ENCODE data around the gene GRM7. TPM values are rescaled to one million over a fixed set of nuclear protein-coding genes. Genes with fewer than 3 reads are reported as not detected.

The GRM7 gene
- total RNA-seq, 1 experiment from 2014 or later = 0.28 TPM

- no peak overlapping the region for H2BK120ac ChIP-seq (ENCODE audit: low read depth, low read length, poor library complexity, severe bottlenecking)
- H4K91ac ChIP-seq (ENCODE audit: insufficient read length, low read depth, low read length) = no peak overlapping the region
- H3K23me2 ChIP-seq (ENCODE audit: insufficient read length, low read depth, low read length, poor library complexity, severe bottlenecking) = no peaks in the 10 kb centered on the region
- H3K56ac ChIP-seq (ENCODE audit: insufficient read length, low read depth, low read length) = no peak overlapping the region
- no peaks in the 10 kb centered on the region for H3K27me3 ChIP-seq (ENCODE audit: insufficient read depth, low read length)
- H2BK20ac ChIP-seq (ENCODE audit: low read depth, low read length, poor library complexity, severe bottlenecking) = no peak overlapping the region
- no peak overlapping the region for H3K27ac Mint-ChIP-seq
- H3K4me3 Mint-ChIP-seq = no peak overlapping the region
- H2BK12ac ChIP-seq (ENCODE audit: insufficient read length, low read depth, low read length) = no peak overlapping the region
- H3K9ac ChIP-seq (ENCODE audit: extremely low read depth, insufficient read length, low read length) = no peak overlapping the region
- no peak overlapping the region for H2BK15ac ChIP-seq (ENCODE audit: low read depth, low read length)
- H4K20me1 ChIP-seq (ENCODE audit: control insufficient read depth, insufficient read depth, insufficient read length) = no peaks in the 10 kb centered on the region
- H3K4me1 Mint-ChIP-seq = peaks cover 8 to 15% of the 10 kb centered on the region in 2 experiments; a peak in 3 of 4 replicates
- H3K4me1 ChIP-seq (ENCODE audit: insufficient read depth, low read length) = no peaks in the 10 kb centered on the region
- no peaks in the 10 kb centered on the region for H3K79me1 ChIP-seq (ENCODE audit: insufficient read depth, low read depth, low read length, poor library complexity, severe bottlenecking)
- no peak overlapping the region for H4K5ac ChIP-seq (ENCODE audit: insufficient read length, low read depth, low read length)
- H3K79me2 ChIP-seq (ENCODE audit: insufficient read depth, low read length) = no peaks in the 10 kb centered on the region
- peaks cover 14 to 21% of the 10 kb centered on the region in 2 experiments for H3K9me3 Mint-ChIP-seq
- H3K18ac ChIP-seq (ENCODE audit: insufficient read length, low read depth, low read length) = no peak overlapping the region
- no peak overlapping the region for H2BK5ac ChIP-seq (ENCODE audit: insufficient read length, low read length)
- H3K9me3 ChIP-seq (ENCODE audit: control insufficient read depth, low read depth, low read length) = no peaks in the 10 kb centered on the region
- H3K36me3 Mint-ChIP-seq (ENCODE audit: insufficient read depth in 1 of 3, low read depth in 3 of 3) = peaks cover 9 to 17% (median 13%) of the 10 kb centered on the region in 3 experiments; a peak in 6 of 7 replicates
- no peak overlapping the region for H3K4me2 ChIP-seq (ENCODE audit: insufficient read depth, insufficient read length, low read length)
- H3K23ac ChIP-seq (ENCODE audit: insufficient read length, low read depth, low read length) = no peak overlapping the region
- no peak overlapping the region for H3K4ac ChIP-seq (ENCODE audit: low read depth, low read length)
- no peak overlapping the region for H3T11ph ChIP-seq (ENCODE audit: low read length)
- TF ChIP-seq, protein P1, sequence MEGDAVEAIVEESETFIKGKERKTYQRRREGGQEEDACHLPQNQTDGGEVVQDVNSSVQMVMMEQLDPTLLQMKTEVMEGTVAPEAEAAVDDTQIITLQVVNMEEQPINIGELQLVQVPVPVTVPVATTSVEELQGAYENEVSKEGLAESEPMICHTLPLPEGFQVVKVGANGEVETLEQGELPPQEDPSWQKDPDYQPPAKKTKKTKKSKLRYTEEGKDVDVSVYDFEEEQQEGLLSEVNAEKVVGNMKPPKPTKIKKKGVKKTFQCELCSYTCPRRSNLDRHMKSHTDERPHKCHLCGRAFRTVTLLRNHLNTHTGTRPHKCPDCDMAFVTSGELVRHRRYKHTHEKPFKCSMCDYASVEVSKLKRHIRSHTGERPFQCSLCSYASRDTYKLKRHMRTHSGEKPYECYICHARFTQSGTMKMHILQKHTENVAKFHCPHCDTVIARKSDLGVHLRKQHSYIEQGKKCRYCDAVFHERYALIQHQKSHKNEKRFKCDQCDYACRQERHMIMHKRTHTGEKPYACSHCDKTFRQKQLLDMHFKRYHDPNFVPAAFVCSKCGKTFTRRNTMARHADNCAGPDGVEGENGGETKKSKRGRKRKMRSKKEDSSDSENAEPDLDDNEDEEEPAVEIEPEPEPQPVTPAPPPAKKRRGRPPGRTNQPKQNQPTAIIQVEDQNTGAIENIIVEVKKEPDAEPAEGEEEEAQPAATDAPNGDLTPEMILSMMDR (conservative IDR thresholded peaks at IDR 0.05) = no peak
- no peak overlapping the region for H2AFZ ChIP-seq (ENCODE audit: low read length)
- no peak overlapping the region for H3K14ac ChIP-seq (ENCODE audit: insufficient read depth, low read length)
- no peak overlapping the region for H4K8ac ChIP-seq (replicated peaks; ENCODE audit: insufficient read length, low read depth, low read length)
- no peaks in the 10 kb centered on the region; the same call in 1 of the 2 replicates for H3K27me3 Mint-ChIP-seq (ENCODE audit: low read depth)
- no peak overlapping the region for H2AK5ac ChIP-seq (ENCODE audit: insufficient read length, low read length)
- no peak overlapping the region for H3K27ac ChIP-seq (ENCODE audit: insufficient read length, low read depth, low read length)
- DNase-seq = no peak
These were observed 706.2 kb downstream of the GRM7 start for GRCh38 chr3:7567160-7567559.
